H9 (cell line): ENCODE results near the gene GRWD1. TPM values are rescaled to one million over a fixed set of nuclear protein-coding genes. Genes with fewer than 3 reads are reported as not detected.

Experiments
- DNase-seq: peaks from one replicate; pipeline ENCODE4 v3.0.0-alpha.2; 2017
- H2AFZ ChIP-seq: one replicate; pipeline ENCODE4 v1.6.1; 2013; ENCODE audit warnings: mild to moderate bottlenecking, low read length, control low read depth, moderate library complexity
- H2AK5ac ChIP-seq: 2 replicates; pipeline ENCODE4 v1.6.1; 2013; ENCODE audit warnings: low read length, control low read depth, mixed read lengths; ENCODE audit not compliant: insufficient read length
- H2BK120ac ChIP-seq: one replicate; pipeline ENCODE4 v1.6.1; 2013; ENCODE audit warnings: low read depth, mild to moderate bottlenecking, low read length, control low read depth, inconsistent platforms; ENCODE audit not compliant: poor library complexity, severe bottlenecking
- H2BK12ac ChIP-seq: 2 replicates; pipeline ENCODE4 v1.6.1; 2013; ENCODE audit warnings: low read length, control low read depth, mixed read lengths, low read depth; ENCODE audit not compliant: insufficient read length
- H2BK15ac ChIP-seq: 2 replicates; pipeline ENCODE4 v1.6.1; 2013; ENCODE audit warnings: low read depth, low read length, control low read depth
- H2BK20ac ChIP-seq: one replicate; pipeline ENCODE4 v1.6.1; 2013; ENCODE audit warnings: low read depth, mild to moderate bottlenecking, low read length, control low read depth, inconsistent platforms; ENCODE audit not compliant: poor library complexity, severe bottlenecking
- H2BK5ac ChIP-seq: 2 replicates; pipeline ENCODE4 v1.6.1; 2013; ENCODE audit warnings: low read length, control low read depth, mixed read lengths; ENCODE audit not compliant: insufficient read length
- H3K14ac ChIP-seq: 2 replicates; pipeline ENCODE4 v1.6.1; 2013; ENCODE audit warnings: low read length, control low read depth; ENCODE audit not compliant: insufficient read depth
- H3K18ac ChIP-seq: 2 replicates; pipeline ENCODE4 v1.6.1; 2013; ENCODE audit warnings: low read depth, mild to moderate bottlenecking, mixed read lengths, low read length, control low read depth; ENCODE audit not compliant: insufficient read length
- H3K23ac ChIP-seq: 2 replicates; pipeline ENCODE4 v1.6.1; 2013; ENCODE audit warnings: low read length, control low read depth, mixed read lengths, low read depth; ENCODE audit not compliant: insufficient read length
- H3K23me2 ChIP-seq: 2 replicates; pipeline ENCODE4 v1.6.1; 2013; ENCODE audit warnings: low read depth, mild to moderate bottlenecking, mixed read lengths, low read length, control low read depth; ENCODE audit not compliant: insufficient read length, poor library complexity, severe bottlenecking
- H3K27ac ChIP-seq: 2 replicates; pipeline ENCODE4 v1.5.1; 2013; ENCODE audit warnings: low read length, control low read depth, mixed read lengths, low read depth; ENCODE audit not compliant: insufficient read length
- H3K27me3 ChIP-seq: 2 replicates; pipeline ENCODE4 v1.6.1; 2013; ENCODE audit warnings: low read length, control low read depth, inconsistent platforms; ENCODE audit not compliant: insufficient read depth
- H3K4ac ChIP-seq: 2 replicates; pipeline ENCODE4 v1.6.1; 2013; ENCODE audit warnings: low read depth, mild to moderate bottlenecking, control low read depth, inconsistent platforms, low read length, moderate library complexity
- H3K4me1 ChIP-seq: 2 replicates; pipeline ENCODE4 v1.6.1; 2013; ENCODE audit warnings: low read length, control low read depth, inconsistent platforms; ENCODE audit not compliant: insufficient read depth
- H3K4me2 ChIP-seq: 2 replicates; pipeline ENCODE4 v1.6.1; 2013; ENCODE audit warnings: low read length, control low read depth, mixed read lengths; ENCODE audit not compliant: insufficient read length, insufficient read depth
- H3K56ac ChIP-seq: 2 replicates; pipeline ENCODE4 v1.6.1; 2013; ENCODE audit warnings: low read depth, mild to moderate bottlenecking, mixed read lengths, low read length, control low read depth; ENCODE audit not compliant: insufficient read length
- H3K79me1 ChIP-seq: 2 replicates; pipeline ENCODE4 v1.6.1; 2013; ENCODE audit warnings: low read depth, mild to moderate bottlenecking, moderate library complexity, low read length, control low read depth, inconsistent platforms; ENCODE audit not compliant: insufficient read depth, poor library complexity, severe bottlenecking
- H3K79me2 ChIP-seq: 2 replicates; pipeline ENCODE4 v1.6.1; 2013; ENCODE audit warnings: low read length, control low read depth, inconsistent platforms; ENCODE audit not compliant: insufficient read depth
- H3K9ac ChIP-seq: 2 replicates; pipeline ENCODE4 v1.6.1; 2013; ENCODE audit warnings: low read length, control low read depth, mixed read lengths; ENCODE audit not compliant: insufficient read length; ENCODE audit errors: extremely low read depth
- H3K9me3 ChIP-seq: one replicate; pipeline ENCODE4 v1.6.1; 2013; ENCODE audit warnings: low read depth, low read length, inconsistent platforms; ENCODE audit not compliant: control insufficient read depth
- H3T11ph ChIP-seq: one replicate; pipeline ENCODE4 v1.6.1; 2013; ENCODE audit warnings: mild to moderate bottlenecking, low read length, control low read depth, inconsistent platforms
- H4K20me1 ChIP-seq: one replicate; pipeline ENCODE4 v1.6.1; 2013; ENCODE audit not compliant: control insufficient read depth, insufficient read length, insufficient read depth
- H4K5ac ChIP-seq: 2 replicates; pipeline ENCODE4 v1.6.1; 2013; ENCODE audit warnings: low read depth, mild to moderate bottlenecking, mixed read lengths, low read length, control low read depth; ENCODE audit not compliant: insufficient read length
- H4K8ac ChIP-seq: replicated peaks from 2 replicates; pipeline ENCODE4 v1.6.1; 2013; ENCODE audit warnings: low read length, control low read depth, mixed read lengths, low read depth; ENCODE audit not compliant: insufficient read length
- H4K91ac ChIP-seq: 2 replicates; pipeline ENCODE4 v1.6.1; 2013; ENCODE audit warnings: low read depth, mild to moderate bottlenecking, moderate library complexity, mixed read lengths, low read length, control low read depth; ENCODE audit not compliant: insufficient read length
- H3K27ac Mint-ChIP-seq, 3 experiments: 2 replicates in 2 of 3; 3 replicates in 1 of 3; pipeline ENCODE4 v1.8.0; 2020 to 2021; ENCODE audit warnings: mixed read lengths in 3 of 3, mild to moderate bottlenecking in 1 of 3, moderate library complexity in 1 of 3
- H3K27me3 Mint-ChIP-seq: 2 replicates; pipeline ENCODE4 v1.8.0; 2021; ENCODE audit warnings: low read depth, mild to moderate bottlenecking, moderate library complexity, mixed read lengths
- H3K36me3 Mint-ChIP-seq, 3 experiments: 2 replicates in 2 of 3; 3 replicates in 1 of 3; pipeline ENCODE4 v1.8.0; 2020 to 2021; ENCODE audit warnings: low read depth in 3 of 3, mixed read lengths in 3 of 3; ENCODE audit not compliant: insufficient read depth in 1 of 3
- H3K4me1 Mint-ChIP-seq, 2 experiments: 2 replicates each; pipeline ENCODE4 v1.8.0; 2020; ENCODE audit warnings: mixed read lengths in 2 of 2
- H3K4me3 Mint-ChIP-seq, 2 experiments: 2 replicates in 1 of 2; 3 replicates in 1 of 2; pipeline ENCODE4 v1.8.0; 2020 to 2021; ENCODE audit warnings: mild to moderate bottlenecking in 2 of 2, mixed read lengths in 2 of 2, moderate library complexity in 1 of 2
- H3K9me3 Mint-ChIP-seq, 2 experiments: 2 replicates in 1 of 2; 3 replicates in 1 of 2; pipeline ENCODE4 v1.8.0; 2020; ENCODE audit warnings: mild to moderate bottlenecking in 2 of 2, mixed read lengths in 2 of 2, moderate library complexity in 1 of 2
- CTCF ChIP-seq: fragments of 200-600 bp; sonication (generic); conservative IDR thresholded peaks from 3 replicates; pipeline ENCODE4 v1.8.0; 2021; ENCODE audit warnings: antibody characterized with exemption, mild to moderate bottlenecking
- WGBS: extraction: QIAGEN DNeasy Blood & Tissue Kit; methylation state at CpG from one replicate; pipeline ENCODE4 v1.1.7; 2013; ENCODE audit warnings: missing lambda C conversion rate, low lambda C conversion rate, mixed read lengths; ENCODE audit not compliant: insufficient read length; ENCODE audit errors: extremely low coverage; 5-methylcytosine and 5-hydroxymethylcytosine counted together
- total RNA-seq: library from RNA; stranded (reverse); gene quantifications from 2 replicates; pipeline ENCODE4 v1.2.1, GENCODE V29; 2021

The GRWD1 gene
- total RNA-seq, 1 experiment from 2014 or later: 92.0 TPM

- no peak overlapping the region for H2BK120ac ChIP-seq
- no CpG with 5 or more reads among the region's 16 CpGs for WGBS
- no peak overlapping the region for H2BK20ac ChIP-seq
- no peak overlapping the region for H3K4me2 ChIP-seq
- no peaks in the 10 kb centered on the region for H3K23me2 ChIP-seq
- Mint-ChIP-seq H3K4me3 (no peak overlapping the region), H3K4me1 (peaks cover 0 to 9% of the 10 kb centered on the region in 2 experiments), H3K27me3 (no peaks in the 10 kb centered on the region), H3K27ac (no peak overlapping the region; a peak in 2 of 7 replicates), H3K9me3 (no peaks in the 10 kb centered on the region; a peak in 1 of 5 replicates), H3K36me3 (peaks cover 52 to 78% (median 68%) of the 10 kb centered on the region in 3 experiments)
- no peaks in the 10 kb centered on the region for H3K4me1 ChIP-seq
- H3K27me3 ChIP-seq: no peaks in the 10 kb centered on the region
- no peak overlapping the region for H3K9ac ChIP-seq
- H2AFZ ChIP-seq: no peak overlapping the region
- H2BK12ac ChIP-seq: no peak overlapping the region
- no peak overlapping the region for H3K23ac ChIP-seq
- no peaks in the 10 kb centered on the region; the same call in 1 of the 2 replicates for H3K79me2 ChIP-seq
- H4K8ac ChIP-seq: no peak overlapping the region
- no peak overlapping the region for H2BK5ac ChIP-seq
- H3K18ac ChIP-seq: no peak overlapping the region
- no peak overlapping the region for H4K5ac ChIP-seq
- no peak for DNase-seq
- no peak overlapping the region for H3T11ph ChIP-seq
- no peak for TF ChIP-seq CTCF
- no peak overlapping the region for H4K91ac ChIP-seq
- no peak overlapping the region for H2BK15ac ChIP-seq
- H3K27ac ChIP-seq: no peak overlapping the region
- H3K4ac ChIP-seq: no peak overlapping the region
- H3K14ac ChIP-seq: no peak overlapping the region; the same call in 1 of the 2 replicates
- H3K56ac ChIP-seq: no peak overlapping the region
- no peak overlapping the region for H2AK5ac ChIP-seq
- no peaks in the 10 kb centered on the region for H3K9me3 ChIP-seq
- H4K20me1 ChIP-seq: no peaks in the 10 kb centered on the region
- H3K79me1 ChIP-seq: peaks cover 2% of the 10 kb centered on the region
Measured at GRCh38 chr19:48474084-48474592, 28.4 kb downstream of the GRWD1 start.
